Measurements from ENCODE around the gene OR4D11.
"Not testable (repeated sequence)": the region's sequence is repeated elsewhere in the genome, so short reads cannot be mapped to it uniquely, and the experiment has no call there.

The OR4D11 gene

DNA sequence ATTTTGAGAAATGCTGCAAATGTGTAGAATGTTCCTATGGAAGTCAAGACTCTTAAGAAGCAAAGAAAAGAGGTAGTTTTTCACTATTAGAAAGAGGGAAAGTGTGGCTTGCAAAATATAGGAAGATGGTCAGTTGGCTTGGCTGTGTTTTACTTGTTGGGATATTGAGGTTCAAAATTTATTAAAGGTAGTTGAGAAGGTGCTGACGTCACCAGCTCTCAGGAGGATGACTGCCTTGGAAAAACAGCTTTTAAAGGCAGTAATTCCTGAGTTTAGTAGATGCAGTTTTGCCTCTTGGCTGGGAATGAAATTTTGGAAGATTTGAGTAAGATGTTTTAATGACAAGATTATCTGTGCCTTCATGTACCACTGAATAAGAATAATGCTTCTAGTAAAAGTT, 8.3 kb downstream of the OR4D11 start:
- peaks cover 4% of the 10 kb centered on the region for H3F3A ChIP-seq (ENCODE audit: low read depth)
- no peak for TF ChIP-seq EZH2phosphoT487 (IDR thresholded peaks at IDR 0.05; ENCODE audit: borderline replicate concordance)
- TF ChIP-seq, protein P1, sequence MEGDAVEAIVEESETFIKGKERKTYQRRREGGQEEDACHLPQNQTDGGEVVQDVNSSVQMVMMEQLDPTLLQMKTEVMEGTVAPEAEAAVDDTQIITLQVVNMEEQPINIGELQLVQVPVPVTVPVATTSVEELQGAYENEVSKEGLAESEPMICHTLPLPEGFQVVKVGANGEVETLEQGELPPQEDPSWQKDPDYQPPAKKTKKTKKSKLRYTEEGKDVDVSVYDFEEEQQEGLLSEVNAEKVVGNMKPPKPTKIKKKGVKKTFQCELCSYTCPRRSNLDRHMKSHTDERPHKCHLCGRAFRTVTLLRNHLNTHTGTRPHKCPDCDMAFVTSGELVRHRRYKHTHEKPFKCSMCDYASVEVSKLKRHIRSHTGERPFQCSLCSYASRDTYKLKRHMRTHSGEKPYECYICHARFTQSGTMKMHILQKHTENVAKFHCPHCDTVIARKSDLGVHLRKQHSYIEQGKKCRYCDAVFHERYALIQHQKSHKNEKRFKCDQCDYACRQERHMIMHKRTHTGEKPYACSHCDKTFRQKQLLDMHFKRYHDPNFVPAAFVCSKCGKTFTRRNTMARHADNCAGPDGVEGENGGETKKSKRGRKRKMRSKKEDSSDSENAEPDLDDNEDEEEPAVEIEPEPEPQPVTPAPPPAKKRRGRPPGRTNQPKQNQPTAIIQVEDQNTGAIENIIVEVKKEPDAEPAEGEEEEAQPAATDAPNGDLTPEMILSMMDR (conservative IDR thresholded peaks at IDR 0.05; ENCODE audit: low read length) = no peak
- H3K4me2 ChIP-seq (ENCODE audit: low read depth, low read length, poor library complexity, severe bottlenecking) = peak overlapping the region; percentile 74
- peak overlapping the region; percentile 70 for H3K9ac ChIP-seq (ENCODE audit: low read depth, low read length, poor library complexity, severe bottlenecking)
- no peaks in the 10 kb centered on the region for H3K36me3 ChIP-seq (ENCODE audit: insufficient read depth, low read length)
- H3K9me2 ChIP-seq (replicated peaks; ENCODE audit: low read depth, low read length) = no peaks in the 10 kb centered on the region
- no peaks in the 10 kb centered on the region for H3K79me2 ChIP-seq (ENCODE audit: insufficient read depth, low read length)
- no peaks in the 10 kb centered on the region for H3K27me3 ChIP-seq (ENCODE audit: insufficient read depth, low read length, poor library complexity, severe bottlenecking)
- H4K20me1 ChIP-seq (ENCODE audit: insufficient read depth, low read length, poor library complexity, severe bottlenecking) = no peaks in the 10 kb centered on the region
- H3K4me3 ChIP-seq (ENCODE audit: low read length, poor library complexity, severe bottlenecking) = peak overlapping the region; percentile 60
- peaks cover 37% of the 10 kb centered on the region for H3K4me1 ChIP-seq (ENCODE audit: insufficient read depth, low read length, poor library complexity, severe bottlenecking)
- no peaks in the 10 kb centered on the region for H3K9me3 ChIP-seq (ENCODE audit: insufficient read depth, low read depth, low read length)
- 0 out of 2 replicates have a peak overlapping the region, but pooled peaks have one; percentile 9 for H2AFZ ChIP-seq (ENCODE audit: low read length)

DNA sequence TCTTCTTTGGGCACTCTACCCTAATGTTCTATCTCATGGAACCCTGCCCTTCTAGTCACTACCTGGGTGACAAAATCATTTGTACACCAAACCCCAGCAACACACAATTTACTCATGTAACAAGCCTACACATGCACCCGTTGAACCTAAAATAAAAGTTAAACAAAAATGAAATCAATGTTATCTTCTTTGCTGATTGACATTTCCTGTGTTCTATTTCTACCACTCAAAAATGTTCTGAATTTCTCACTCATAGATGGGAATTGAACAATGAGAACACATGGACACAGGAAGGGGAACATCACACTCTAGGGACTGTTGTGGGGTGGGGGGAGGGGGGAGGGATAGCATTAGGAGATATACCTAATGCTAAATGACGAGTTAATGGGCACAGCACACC, 16.8 kb downstream of the OR4D11 start:
- H3K4me2 ChIP-seq (ENCODE audit: low read depth, low read length, poor library complexity, severe bottlenecking) = not testable (repeated sequence)

DNA sequence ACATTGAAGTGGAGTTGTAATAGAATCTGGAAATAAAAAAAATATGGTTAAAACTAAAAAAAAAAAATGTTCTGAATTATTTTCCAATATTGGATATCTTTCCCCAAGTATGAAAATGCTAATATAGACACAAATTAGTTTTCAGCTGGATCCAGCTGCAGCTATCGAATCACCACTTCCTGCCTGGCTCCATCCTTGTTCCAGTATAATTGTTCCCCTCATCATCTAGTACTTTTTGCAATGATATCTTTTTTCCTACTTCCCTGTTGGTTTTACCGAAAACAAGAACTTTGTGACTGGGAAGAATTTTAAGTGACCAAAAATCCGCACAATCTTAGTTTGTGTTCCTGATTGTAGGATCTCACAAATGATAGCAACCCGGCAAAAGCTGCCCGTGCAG, 17.4 kb downstream of the OR4D11 start:
- Histone ChIP-seq H3K9ac (ENCODE audit: low read depth, low read length, poor library complexity, severe bottlenecking) (no peak overlapping the region), H3F3A (ENCODE audit: low read depth) (no peaks in the 10 kb centered on the region), H3K9me3 (ENCODE audit: insufficient read depth, low read depth, low read length) (no peaks in the 10 kb centered on the region), H3K4me1 (ENCODE audit: insufficient read depth, low read length, poor library complexity, severe bottlenecking) (peaks cover 5% of the 10 kb centered on the region), H3K79me2 (ENCODE audit: insufficient read depth, low read length) (no peaks in the 10 kb centered on the region), H2AFZ (ENCODE audit: low read length) (no peak overlapping the region), H4K20me1 (ENCODE audit: insufficient read depth, low read length, poor library complexity, severe bottlenecking) (no peaks in the 10 kb centered on the region), H3K9me2 (replicated peaks; ENCODE audit: low read depth, low read length) (no peaks in the 10 kb centered on the region), H3K36me3 (ENCODE audit: insufficient read depth, low read length) (no peaks in the 10 kb centered on the region), H3K27me3 (ENCODE audit: insufficient read depth, low read length, poor library complexity, severe bottlenecking) (no peaks in the 10 kb centered on the region), H3K4me3 (ENCODE audit: low read length, poor library complexity, severe bottlenecking) (no peak overlapping the region), H3K4me2 (ENCODE audit: low read depth, low read length, poor library complexity, severe bottlenecking) (no peak overlapping the region)
- TF ChIP-seq EZH2phosphoT487 (IDR thresholded peaks at IDR 0.05; ENCODE audit: borderline replicate concordance) = no peak
- TF ChIP-seq, protein P1 (conservative IDR thresholded peaks at IDR 0.05; ENCODE audit: low read length) = no peak

More for the DNA sequence above, 16.8 kb downstream of the OR4D11 start:
- H3K27me3 ChIP-seq (ENCODE audit: insufficient read depth, low read length, poor library complexity, severe bottlenecking); H3K79me2 ChIP-seq (ENCODE audit: insufficient read depth, low read length); H3K4me3 ChIP-seq (ENCODE audit: low read length, poor library complexity, severe bottlenecking); H3K4me1 ChIP-seq (ENCODE audit: insufficient read depth, low read length, poor library complexity, severe bottlenecking); H3K9me3 ChIP-seq (ENCODE audit: insufficient read depth, low read depth, low read length); H3K9ac ChIP-seq (ENCODE audit: low read depth, low read length, poor library complexity, severe bottlenecking); H2AFZ ChIP-seq (ENCODE audit: low read length); H3K9me2 ChIP-seq (replicated peaks; ENCODE audit: low read depth, low read length); H3F3A ChIP-seq (ENCODE audit: low read depth); H3K36me3 ChIP-seq (ENCODE audit: insufficient read depth, low read length); H4K20me1 ChIP-seq (ENCODE audit: insufficient read depth, low read length, poor library complexity, severe bottlenecking): not testable (repeated sequence)

DNA sequence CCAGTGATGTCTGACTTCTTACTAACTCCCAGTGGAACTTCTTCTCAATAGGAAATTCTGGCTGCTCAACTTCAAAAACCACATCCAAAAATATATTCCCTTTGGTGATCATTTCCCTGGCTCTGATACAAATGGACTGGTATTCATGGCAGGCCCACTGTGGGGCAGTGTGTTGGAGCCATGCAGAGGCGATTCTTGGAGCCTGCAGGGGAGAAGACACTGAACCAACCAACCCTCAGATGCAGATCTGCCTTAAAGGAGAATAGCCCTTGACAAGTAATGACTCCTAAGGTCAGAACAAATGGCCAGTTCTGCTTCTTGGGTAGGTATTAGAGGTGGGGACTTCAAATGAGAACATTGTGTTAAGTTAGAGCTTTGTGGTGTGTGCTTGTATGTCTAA, 20.2 kb downstream of the OR4D11 start:
- H3K27me3 ChIP-seq (ENCODE audit: insufficient read depth, low read length, poor library complexity, severe bottlenecking) = no peaks in the 10 kb centered on the region
- H4K20me1 ChIP-seq (ENCODE audit: insufficient read depth, low read length, poor library complexity, severe bottlenecking) = no peaks in the 10 kb centered on the region
- H3K9me2 ChIP-seq (replicated peaks; ENCODE audit: low read depth, low read length) = no peaks in the 10 kb centered on the region
- H3K4me3 ChIP-seq (ENCODE audit: low read length, poor library complexity, severe bottlenecking) = no peak overlapping the region
- H3K79me2 ChIP-seq (ENCODE audit: insufficient read depth, low read length) = no peaks in the 10 kb centered on the region
- H3K4me1 ChIP-seq (ENCODE audit: insufficient read depth, low read length, poor library complexity, severe bottlenecking) = peaks cover 5% of the 10 kb centered on the region
- no peak for TF ChIP-seq EZH2phosphoT487 (IDR thresholded peaks at IDR 0.05; ENCODE audit: borderline replicate concordance)
- TF ChIP-seq, protein P1 (conservative IDR thresholded peaks at IDR 0.05; ENCODE audit: low read length) = peak; percentile 66
- H3K4me2 ChIP-seq (ENCODE audit: low read depth, low read length, poor library complexity, severe bottlenecking) = no peak overlapping the region
- H3K9me3 ChIP-seq (ENCODE audit: insufficient read depth, low read depth, low read length) = no peaks in the 10 kb centered on the region
- H3F3A ChIP-seq (ENCODE audit: low read depth) = no peaks in the 10 kb centered on the region
- no peaks in the 10 kb centered on the region for H3K36me3 ChIP-seq (ENCODE audit: insufficient read depth, low read length)
- no peak overlapping the region for H3K9ac ChIP-seq (ENCODE audit: low read depth, low read length, poor library complexity, severe bottlenecking)
- H2AFZ ChIP-seq (ENCODE audit: low read length) = peak overlapping the region; percentile 49
